Measurements from ENCODE around the gene SFXN1. TPM values are rescaled to one million over a fixed set of nuclear protein-coding genes. Genes with fewer than 3 reads are reported as not detected.
A peak's percentile ranks its signal among the peaks of the same experiment; 100 is the strongest.

The SFXN1 gene
- total RNA-seq, 1 donor, result 40.9 TPM

- H2AFZ ChIP-seq (ENCODE audit: low read length), result no peak overlapping the region
- no peak overlapping the region for H3K4me2 ChIP-seq (ENCODE audit: insufficient read depth, low read length)
- no peak for TF ChIP-seq CTCF (IDR thresholded peaks at IDR 0.05; ENCODE audit: extremely low read depth, low read depth, low read length)
- no peaks in the 10 kb centered on the region for H3K4me1 ChIP-seq (ENCODE audit: insufficient read depth, low read length)
- no peak overlapping the region for H3K27ac ChIP-seq (ENCODE audit: low read depth, low read length)
- H3K36me3 ChIP-seq (ENCODE audit: insufficient read depth, low read length), result no peaks in the 10 kb centered on the region
- no peaks in the 10 kb centered on the region for H3K79me2 ChIP-seq (ENCODE audit: insufficient read depth, low read length)
- H3K27me3 ChIP-seq (ENCODE audit: insufficient read depth, low read length), result no peaks in the 10 kb centered on the region
- no peaks in the 10 kb centered on the region for H3K9me3 ChIP-seq (ENCODE audit: low read depth, low read length)
- no peak for DNase-seq (ENCODE audit: insufficient read length, low spot score, missing footprints)
- no peaks in the 10 kb centered on the region for H4K20me1 ChIP-seq (ENCODE audit: insufficient read depth, low read length)
- H3K4me3 ChIP-seq (ENCODE audit: insufficient read depth, low read length), result no peak overlapping the region
Observed at GRCh38 chr5:175456105-175456742, 22.1 kb upstream of the SFXN1 start.

- Histone ChIP-seq H2AFZ (ENCODE audit: low read length) (no peak overlapping the region), H3K36me3 (ENCODE audit: insufficient read depth, low read length) (no peaks in the 10 kb centered on the region), H3K4me1 (ENCODE audit: insufficient read depth, low read length) (no peaks in the 10 kb centered on the region), H3K27me3 (ENCODE audit: insufficient read depth, low read length) (no peaks in the 10 kb centered on the region), H3K4me3 (ENCODE audit: insufficient read depth, low read length) (no peak overlapping the region), H3K9me3 (ENCODE audit: low read depth, low read length) (no peaks in the 10 kb centered on the region), H3K27ac (ENCODE audit: low read depth, low read length) (no peak overlapping the region), H3K79me2 (ENCODE audit: insufficient read depth, low read length) (no peaks in the 10 kb centered on the region), H4K20me1 (ENCODE audit: insufficient read depth, low read length) (no peaks in the 10 kb centered on the region), H3K4me2 (ENCODE audit: insufficient read depth, low read length) (no peak overlapping the region)
- DNase-seq (ENCODE audit: insufficient read length, low spot score, missing footprints), result no peak
- no peak for TF ChIP-seq CTCF (IDR thresholded peaks at IDR 0.05; ENCODE audit: extremely low read depth, low read depth, low read length)
Observed at GRCh38 chr5:175457466-175457865, 20.9 kb upstream of the SFXN1 start.

GRCh38 chr5:175460126-175460525 is 18.2 kb upstream of the SFXN1 start:
- no peak overlapping the region for H2AFZ ChIP-seq (ENCODE audit: low read length)
- H3K36me3 ChIP-seq (ENCODE audit: insufficient read depth, low read length), result no peaks in the 10 kb centered on the region
- no peak overlapping the region for H3K27ac ChIP-seq (ENCODE audit: low read depth, low read length)
- H3K9me3 ChIP-seq (ENCODE audit: low read depth, low read length), result no peaks in the 10 kb centered on the region
- TF ChIP-seq CTCF (IDR thresholded peaks at IDR 0.05; ENCODE audit: extremely low read depth, low read depth, low read length), result peak; percentile 44
- no peaks in the 10 kb centered on the region for H3K4me1 ChIP-seq (ENCODE audit: insufficient read depth, low read length)
- H4K20me1 ChIP-seq (ENCODE audit: insufficient read depth, low read length), result no peaks in the 10 kb centered on the region
- H3K27me3 ChIP-seq (ENCODE audit: insufficient read depth, low read length), result no peaks in the 10 kb centered on the region
- no peak for DNase-seq (ENCODE audit: insufficient read length, low spot score, missing footprints)
- H3K79me2 ChIP-seq (ENCODE audit: insufficient read depth, low read length), result no peaks in the 10 kb centered on the region
- H3K4me3 ChIP-seq (ENCODE audit: insufficient read depth, low read length), result no peak overlapping the region
- H3K4me2 ChIP-seq (ENCODE audit: insufficient read depth, low read length), result no peak overlapping the region

- DNase-seq (ENCODE audit: insufficient read length, low spot score, missing footprints), result no peak
- Histone ChIP-seq H3K27ac (ENCODE audit: low read depth, low read length) (no peak overlapping the region), H4K20me1 (ENCODE audit: insufficient read depth, low read length) (no peaks in the 10 kb centered on the region), H3K9me3 (ENCODE audit: low read depth, low read length) (no peaks in the 10 kb centered on the region), H3K27me3 (ENCODE audit: insufficient read depth, low read length) (no peaks in the 10 kb centered on the region), H2AFZ (ENCODE audit: low read length) (no peak overlapping the region), H3K4me1 (ENCODE audit: insufficient read depth, low read length) (no peaks in the 10 kb centered on the region), H3K4me2 (ENCODE audit: insufficient read depth, low read length) (no peak overlapping the region), H3K36me3 (ENCODE audit: insufficient read depth, low read length) (no peaks in the 10 kb centered on the region), H3K4me3 (ENCODE audit: insufficient read depth, low read length) (no peak overlapping the region), H3K79me2 (ENCODE audit: insufficient read depth, low read length) (no peaks in the 10 kb centered on the region)
- no peak for TF ChIP-seq CTCF (IDR thresholded peaks at IDR 0.05; ENCODE audit: extremely low read depth, low read depth, low read length)
Observed at GRCh38 chr5:175460552-175460951, 17.8 kb upstream of the SFXN1 start.

All from osteoblast (primary cell).